ES-I3 (cell line): ENCODE results near the gene IQSEC1.
"Not testable (repeated sequence)": the region's sequence is repeated elsewhere in the genome, so short reads cannot be mapped to it uniquely, and the experiment has no call there.

Experiments
- H3K36me3 ChIP-seq: 2 replicates; pipeline ENCODE4 v1.6.1; 2013; ENCODE audit warnings: mild to moderate bottlenecking, low read length, control low read depth, moderate library complexity; ENCODE audit not compliant: insufficient read depth
- H3K4me1 ChIP-seq: 2 replicates; pipeline ENCODE4 v1.6.1; 2013; ENCODE audit warnings: mild to moderate bottlenecking, control low read depth, low read length; ENCODE audit not compliant: insufficient read depth
- H3K9ac ChIP-seq: 2 replicates; pipeline ENCODE4 v1.6.1; 2013; ENCODE audit warnings: low read depth, mild to moderate bottlenecking, low read length, moderate library complexity
- H3K9me3 ChIP-seq: 2 replicates; pipeline ENCODE4 v1.6.1; 2013; ENCODE audit warnings: mild to moderate bottlenecking, low read length, moderate library complexity; ENCODE audit not compliant: control insufficient read depth, insufficient read depth

IQSEC1 gene

GRCh38 chr3:12891985-12892839 is 181.0 kb downstream of the IQSEC1 start:
- no peaks in the 10 kb centered on the region; the same call in 1 of the 2 replicates for H3K36me3 ChIP-seq
- H3K9ac ChIP-seq, result no peak overlapping the region
- 0 out of 2 replicates have a peak, but pooled peaks cover 5% of the 10 kb centered on the region for H3K4me1 ChIP-seq
- no peaks in the 10 kb centered on the region for H3K9me3 ChIP-seq

DNA sequence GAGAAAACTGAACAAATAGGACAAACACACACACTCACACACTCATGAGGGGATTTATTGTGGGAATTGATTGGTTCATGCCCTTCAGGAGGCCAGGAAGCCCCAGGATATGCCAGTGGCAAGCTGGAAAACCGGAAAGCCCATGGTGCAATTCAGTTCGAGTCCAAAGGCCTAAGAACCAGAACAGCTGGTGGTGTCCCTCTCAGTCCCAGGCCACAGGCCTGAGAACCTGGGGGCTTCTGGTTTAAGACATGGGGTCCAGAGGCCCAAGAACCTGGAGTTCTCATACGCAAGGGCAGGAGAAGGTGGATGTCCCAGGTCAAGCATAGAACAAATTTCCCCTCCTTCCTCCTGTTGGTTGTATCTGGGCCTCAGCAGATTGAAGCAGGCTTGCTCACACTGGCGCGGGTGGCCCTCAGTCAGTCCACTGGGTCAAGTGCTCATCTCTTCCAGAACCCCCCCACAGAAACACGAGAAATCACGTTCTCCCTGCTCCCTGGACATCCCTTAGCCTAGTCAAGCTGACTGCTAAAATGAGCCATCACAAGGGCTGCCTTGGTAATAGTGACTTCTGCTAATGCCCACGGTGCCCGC is 181.7 kb downstream of the IQSEC1 start:
- 0 out of 2 replicates have a peak, but pooled peaks cover 4% of the 10 kb centered on the region for H3K4me1 ChIP-seq
- no peaks in the 10 kb centered on the region; the same call in 1 of the 2 replicates for H3K36me3 ChIP-seq
- no peak overlapping the region for H3K9ac ChIP-seq
- H3K9me3 ChIP-seq, result no peaks in the 10 kb centered on the region

- H3K4me1 ChIP-seq, result 0 out of 2 replicates have a peak, but pooled peaks cover 4% of the 10 kb centered on the region
- no peak overlapping the region for H3K9ac ChIP-seq
- H3K36me3 ChIP-seq, result no peaks in the 10 kb centered on the region; the same call in 1 of the 2 replicates
- H3K9me3 ChIP-seq, result no peaks in the 10 kb centered on the region
Observed at GRCh38 chr3:12890610-12891390, 182.4 kb downstream of the IQSEC1 start.

- H3K36me3 ChIP-seq, result no peaks in the 10 kb centered on the region
- no peaks in the 10 kb centered on the region; the same call in 1 of the 2 replicates for H3K4me1 ChIP-seq
- H3K9me3 ChIP-seq, result no peaks in the 10 kb centered on the region; the same call in 1 of the 2 replicates
- H3K9ac ChIP-seq, result no peak overlapping the region
Observed at GRCh38 chr3:12886736-12887135, 186.5 kb downstream of the IQSEC1 start.

- Histone ChIP-seq H3K4me1 (no peaks in the 10 kb centered on the region; the same call in 1 of the 2 replicates), H3K36me3 (no peaks in the 10 kb centered on the region), H3K9ac (no peak overlapping the region), H3K9me3 (no peaks in the 10 kb centered on the region; the same call in 1 of the 2 replicates)
Observed at GRCh38 chr3:12886106-12886679, 187.0 kb downstream of the IQSEC1 start.

- Histone ChIP-seq H3K4me1 (no peaks in the 10 kb centered on the region; the same call in 1 of the 2 replicates), H3K9ac (no peak overlapping the region), H3K36me3 (no peaks in the 10 kb centered on the region), H3K9me3 (no peaks in the 10 kb centered on the region; the same call in 1 of the 2 replicates)
Observed at GRCh38 chr3:12885583-12885930, 187.7 kb downstream of the IQSEC1 start.

DNA sequence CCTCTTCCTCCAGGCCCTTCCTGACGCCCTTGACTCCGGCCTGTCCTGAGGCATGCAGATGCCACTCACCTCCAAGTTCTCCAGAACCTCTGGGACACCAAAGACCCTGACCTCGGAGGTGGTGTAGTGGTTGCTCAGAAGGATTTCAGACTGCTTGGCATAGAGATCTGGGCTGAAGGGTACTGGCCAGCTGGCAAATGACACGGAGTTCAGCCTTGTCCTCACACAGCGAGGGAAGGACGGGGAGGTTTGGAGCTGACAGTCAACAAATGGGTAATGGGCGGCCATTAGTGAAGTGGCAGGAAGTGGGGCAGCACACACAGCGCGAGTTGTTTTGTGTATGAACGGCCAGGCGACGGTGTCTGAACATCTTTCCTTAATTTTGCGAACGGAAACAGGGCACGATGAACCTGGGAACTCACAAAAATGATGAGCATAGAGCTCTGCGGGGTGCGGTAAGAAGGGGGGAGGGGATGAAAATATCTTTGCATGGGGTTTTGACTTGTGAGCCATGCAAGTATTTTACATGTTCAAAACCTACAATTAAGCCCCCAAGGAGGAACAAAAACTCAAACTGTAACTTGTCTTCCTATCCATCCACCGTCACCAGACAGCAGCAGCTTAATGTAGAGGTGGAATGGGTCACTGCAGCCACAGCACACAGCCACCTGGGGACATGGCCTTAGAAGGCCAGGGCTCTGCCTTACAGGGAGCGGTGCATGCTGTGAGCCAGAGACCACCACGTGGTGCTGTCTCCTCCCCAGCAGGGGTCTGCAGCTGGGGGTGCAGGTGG is 188.2 kb downstream of the IQSEC1 start:
- Histone ChIP-seq H3K36me3 (no peaks in the 10 kb centered on the region), H3K9ac (no peak overlapping the region), H3K4me1 (no peaks in the 10 kb centered on the region; the same call in 1 of the 2 replicates), H3K9me3 (no peaks in the 10 kb centered on the region; the same call in 1 of the 2 replicates)

DNA sequence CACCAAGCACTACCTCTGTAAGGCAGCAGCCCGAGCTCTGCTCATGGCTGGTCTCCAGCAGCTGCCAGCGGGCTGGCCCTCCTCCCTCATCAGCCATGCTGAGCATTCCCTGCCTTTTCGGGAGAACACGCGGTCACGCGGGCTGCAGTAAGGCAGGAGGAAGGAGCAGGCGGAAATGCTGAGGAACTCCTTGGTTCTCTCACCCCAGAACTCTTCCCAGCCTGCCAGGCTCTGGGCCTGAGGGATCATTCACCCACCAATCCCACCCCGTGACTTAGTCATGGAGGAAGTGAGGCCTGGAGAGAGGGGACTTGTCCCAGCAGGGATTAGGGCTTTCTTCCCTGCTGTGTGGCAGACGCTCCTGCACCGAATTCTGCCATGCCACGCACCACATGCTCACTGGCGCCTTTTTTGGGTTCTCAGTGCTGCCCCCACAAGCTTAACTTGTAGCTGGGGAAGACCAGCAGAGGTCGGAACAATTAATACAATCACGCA is 189.0 kb downstream of the IQSEC1 start:
- Histone ChIP-seq H3K36me3 (no peaks in the 10 kb centered on the region), H3K9me3 (no peaks in the 10 kb centered on the region; the same call in 1 of the 2 replicates), H3K9ac (no peak overlapping the region), H3K4me1 (no peaks in the 10 kb centered on the region; the same call in 1 of the 2 replicates)

GRCh38 chr3:12882336-12883310 is 190.6 kb downstream of the IQSEC1 start:
- no peaks in the 10 kb centered on the region; the same call in 1 of the 2 replicates for H3K9me3 ChIP-seq
- H3K36me3 ChIP-seq, result no peaks in the 10 kb centered on the region
- no peaks in the 10 kb centered on the region; the same call in 1 of the 2 replicates for H3K4me1 ChIP-seq
- no peak overlapping the region; the same call in 1 of the 2 replicates for H3K9ac ChIP-seq

DNA sequence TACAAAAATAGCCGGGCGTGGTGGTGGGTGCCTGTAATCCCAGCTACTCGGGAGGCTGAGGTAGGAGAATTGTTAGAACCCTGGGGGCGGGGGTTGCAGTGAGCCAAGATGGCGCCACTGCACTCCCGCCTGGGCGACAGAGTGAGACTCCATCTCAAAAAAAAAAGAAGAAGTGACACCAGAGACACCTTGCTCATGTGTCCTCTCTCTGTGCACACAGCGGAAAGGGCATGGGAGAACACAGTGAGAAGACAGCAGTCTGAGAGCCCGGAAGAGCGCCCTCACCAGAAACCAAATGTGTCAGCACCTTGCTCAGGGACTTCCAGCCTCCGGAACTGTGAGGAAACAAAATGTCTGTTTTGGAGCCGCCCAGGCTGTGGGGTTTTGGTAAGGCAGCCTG is 191.4 kb downstream of the IQSEC1 start:
- not testable (repeated sequence) for H3K9ac ChIP-seq, H3K36me3 ChIP-seq, H3K4me1 ChIP-seq, H3K9me3 ChIP-seq

GRCh38 chr3:12879191-12879815 is 193.9 kb downstream of the IQSEC1 start:
- Histone ChIP-seq H3K4me1 (no peaks in the 10 kb centered on the region; the same call in 1 of the 2 replicates), H3K9ac (no peak overlapping the region), H3K9me3 (no peaks in the 10 kb centered on the region; the same call in 1 of the 2 replicates), H3K36me3 (no peaks in the 10 kb centered on the region)

DNA sequence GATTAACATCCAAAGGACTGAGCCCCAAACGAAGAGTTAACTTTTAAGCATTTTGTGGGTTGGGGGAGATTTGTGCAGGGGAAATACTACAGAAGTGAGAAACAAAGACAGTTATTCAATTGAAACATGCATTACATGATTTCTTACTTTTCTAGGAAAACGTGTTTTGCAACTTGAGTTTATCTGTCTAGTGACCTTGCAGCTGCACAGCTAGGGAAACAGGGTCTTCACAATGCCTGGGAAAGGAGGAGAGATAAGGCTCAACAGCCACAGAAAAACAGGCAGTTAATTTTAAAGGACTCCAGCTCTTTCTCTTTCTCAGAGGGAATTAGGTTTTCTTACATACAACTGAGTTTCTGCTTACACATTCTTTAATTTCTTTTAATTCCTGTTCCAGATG is 194.5 kb downstream of the IQSEC1 start:
- not testable (repeated sequence) for H3K4me1 ChIP-seq

More for the DNA sequence above, 194.5 kb downstream of the IQSEC1 start:
- H3K9ac ChIP-seq, H3K9me3 ChIP-seq, H3K36me3 ChIP-seq: not testable (repeated sequence)
